NCI-H146 treated with DMSO at 0.1 percent for 48 hours (cell line): Measurements from ENCODE around the gene RALBP1.
"Not testable (repeated sequence)": the region's sequence is repeated elsewhere in the genome, so short reads cannot be mapped to it uniquely, and the experiment has no call there.

Experiments
- DNase-seq: peaks from one replicate; lab custom pipeline; 2025; ENCODE audit not compliant: unreplicated experiment; lab: John Stamatoyannopoulos, UW

RALBP1 gene

DNA sequence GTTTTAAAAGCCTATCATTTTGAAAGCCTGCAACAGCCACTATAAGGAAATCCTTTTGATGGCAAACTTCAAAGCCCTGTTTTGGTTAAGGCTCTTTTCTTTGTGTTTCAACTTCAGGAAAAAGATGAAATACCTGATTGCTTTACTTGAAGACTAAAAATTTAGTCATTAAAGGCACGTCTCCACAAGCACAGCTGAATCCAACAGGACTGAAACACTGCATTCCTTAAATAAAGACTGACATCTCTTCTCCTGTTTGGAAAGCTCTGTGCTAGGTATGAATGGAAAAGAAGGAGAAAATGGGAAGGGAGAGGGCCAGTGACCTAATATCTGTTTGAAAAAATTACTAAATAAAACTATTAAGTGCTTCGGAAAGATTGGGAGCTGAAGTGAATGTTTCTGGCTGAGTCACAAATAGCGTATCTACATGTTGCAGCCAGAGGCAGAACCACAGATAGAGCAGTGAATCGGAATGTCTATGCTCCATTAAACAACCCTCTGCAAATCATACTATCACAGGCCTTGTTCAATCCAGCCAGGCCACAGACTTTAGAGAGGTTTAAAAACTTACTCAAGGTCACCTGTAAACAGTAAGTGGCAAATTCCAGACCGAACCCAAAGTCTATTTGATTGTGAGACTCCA, 21.1 kb upstream of the RALBP1 start:
- DNase-seq, result no peak

DNA sequence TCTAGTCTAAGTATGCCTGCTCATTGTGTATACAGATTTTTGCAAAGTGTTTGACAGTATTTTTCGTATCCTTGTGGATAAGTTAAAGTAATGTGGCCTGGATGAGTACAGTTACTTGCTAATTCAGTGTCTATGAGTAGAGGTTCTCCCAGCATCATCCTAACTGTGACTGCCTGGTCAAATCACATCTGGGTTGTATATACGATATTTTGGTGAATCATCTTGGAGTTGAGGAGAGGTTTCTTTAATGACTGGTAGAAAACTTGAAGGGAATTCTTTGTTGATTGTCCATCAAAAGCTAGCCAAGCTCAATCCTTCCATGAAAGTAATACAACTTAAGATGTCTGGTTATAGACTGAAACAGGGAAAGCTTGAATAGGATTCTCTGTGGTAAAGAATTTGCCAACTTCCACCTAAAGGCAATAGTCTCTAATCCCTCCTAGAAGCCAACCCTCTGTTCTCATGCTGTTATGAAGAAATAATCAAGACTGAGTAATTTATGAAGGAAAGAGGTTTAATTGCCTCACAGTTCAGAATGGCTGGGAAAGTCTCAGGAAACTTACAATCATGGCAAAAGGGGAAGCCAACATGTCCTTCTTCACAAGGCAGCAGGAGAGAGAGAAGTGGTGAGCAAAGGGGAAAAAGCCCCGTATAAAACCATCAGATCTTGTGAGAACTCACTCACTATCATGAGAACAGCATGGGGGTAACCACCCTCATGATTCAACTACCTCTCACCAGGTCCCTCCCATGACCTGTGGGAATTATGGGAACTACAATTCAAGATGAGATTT, 19.4 kb upstream of the RALBP1 start:
- DNase-seq, result no peak

DNA sequence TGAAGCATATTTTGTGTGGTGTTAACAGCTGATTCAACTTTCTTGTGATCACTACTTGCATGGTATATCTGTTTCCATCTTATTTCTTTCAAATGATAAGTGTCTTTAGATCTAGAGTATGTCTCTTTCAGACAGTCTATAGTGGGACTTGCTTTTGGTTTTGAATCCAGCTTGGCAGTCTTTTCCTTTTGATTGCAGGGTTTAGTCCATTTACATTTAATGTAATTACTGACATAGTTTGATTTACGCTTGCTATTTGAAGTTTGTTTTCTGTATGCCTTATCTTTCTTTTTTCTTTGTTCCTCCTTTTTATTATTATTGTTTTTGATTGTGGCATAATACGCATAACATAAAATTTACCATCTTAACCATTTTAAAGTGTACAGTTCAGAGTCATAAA, 9.2 kb upstream of the RALBP1 start:
- DNase-seq, result no peak

DNA sequence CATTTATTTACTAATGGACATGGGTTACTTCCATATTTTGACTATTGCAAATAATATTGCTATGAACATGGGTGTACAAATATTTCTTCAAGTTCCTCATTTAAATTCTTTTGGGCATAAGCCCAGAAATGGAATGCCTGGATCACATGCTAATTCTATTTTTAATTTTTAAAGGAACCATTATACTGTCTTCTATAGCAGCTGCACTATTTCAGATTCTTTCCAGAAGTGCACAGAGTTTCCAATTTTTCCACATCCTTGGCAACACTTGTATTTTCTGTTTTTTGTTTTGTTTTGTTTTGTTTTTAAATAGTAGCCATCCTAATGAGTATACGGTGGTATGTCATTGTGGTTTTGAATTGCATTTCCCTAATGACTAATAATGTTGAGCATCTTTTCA, 8.5 kb upstream of the RALBP1 start:
- DNase-seq, result no peak

DNA sequence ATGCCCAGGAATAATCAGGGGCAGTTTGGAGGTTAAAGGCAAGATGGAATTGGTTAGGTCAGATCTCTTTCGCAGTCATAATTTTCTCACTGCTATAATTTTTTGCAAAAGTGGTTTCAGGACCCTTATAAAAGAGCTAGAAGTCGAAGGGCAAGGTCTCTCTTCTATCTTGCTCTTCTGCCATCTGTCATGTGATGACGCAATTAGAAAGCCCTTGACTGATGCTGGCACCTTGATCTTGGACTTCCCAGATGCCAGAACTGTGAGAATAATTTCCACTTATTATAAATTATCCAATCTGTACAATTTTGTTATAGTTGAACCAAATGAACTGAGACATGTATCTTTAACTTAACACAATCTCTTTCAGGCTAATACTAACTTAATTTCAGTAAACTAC, 6.3 kb upstream of the RALBP1 start:
- no peak for DNase-seq

DNA sequence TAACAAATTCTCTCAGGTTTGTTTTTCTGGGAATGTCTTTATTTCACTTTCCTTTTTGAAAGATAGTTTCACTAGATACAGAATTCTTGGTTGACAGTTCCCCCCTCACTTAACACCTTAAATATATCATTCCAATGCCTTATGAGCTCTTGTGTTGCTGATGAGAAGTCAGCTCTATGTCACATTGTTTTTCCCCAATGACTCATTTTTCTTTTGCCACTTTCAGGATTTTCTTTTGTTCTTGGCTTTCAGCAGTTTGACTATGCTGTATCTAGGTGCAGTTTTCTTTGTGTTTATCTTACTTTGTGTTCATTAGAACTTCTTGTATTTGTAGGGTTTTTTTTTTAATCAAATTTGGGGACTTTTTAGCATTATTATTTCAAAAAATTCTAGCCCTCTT, 5.6 kb upstream of the RALBP1 start:
- DNase-seq, result no peak

DNA sequence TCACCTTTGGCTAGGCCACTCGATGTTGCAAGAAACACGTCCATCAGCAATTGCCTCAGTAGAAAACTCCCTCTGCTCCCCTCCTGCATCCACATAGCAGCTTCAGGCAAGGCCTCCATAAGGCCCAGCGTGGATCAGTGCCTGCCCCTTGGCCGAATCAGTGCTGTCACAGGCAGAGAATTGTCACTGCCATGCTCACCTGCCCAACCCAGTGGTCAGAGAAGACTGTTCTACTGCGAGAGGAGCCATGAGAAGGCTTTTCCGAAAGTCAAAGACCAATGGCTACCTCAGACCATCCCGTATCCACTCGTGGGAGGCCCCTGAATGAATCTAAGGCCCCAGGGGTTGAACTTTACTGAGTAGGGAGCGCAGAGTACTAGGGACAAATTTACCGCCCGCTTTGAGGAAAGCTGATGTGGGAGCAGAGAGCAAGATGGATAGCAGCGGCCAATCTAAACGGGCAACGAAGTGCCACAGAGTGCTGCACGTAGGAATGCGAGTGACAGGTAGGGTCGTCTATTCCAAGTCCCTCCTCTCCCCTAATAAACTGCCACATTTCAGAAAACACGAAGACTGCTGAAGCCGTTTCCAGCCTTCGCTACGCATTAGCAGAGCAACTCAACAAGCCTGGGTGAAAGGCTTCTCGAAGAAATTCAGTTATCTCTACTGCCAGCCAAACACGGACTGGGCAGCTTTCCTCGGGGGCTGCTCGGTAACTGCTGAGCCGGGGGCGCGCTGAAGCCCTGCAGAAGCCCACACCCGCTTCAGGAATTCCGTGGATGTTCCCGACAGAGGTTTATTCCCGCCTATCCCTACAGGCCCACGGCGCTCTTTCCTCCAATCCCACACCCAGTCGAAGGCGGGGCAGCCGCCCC, 968 bp upstream of the RALBP1 start:
- DNase-seq, result peak; percentile 96

DNA sequence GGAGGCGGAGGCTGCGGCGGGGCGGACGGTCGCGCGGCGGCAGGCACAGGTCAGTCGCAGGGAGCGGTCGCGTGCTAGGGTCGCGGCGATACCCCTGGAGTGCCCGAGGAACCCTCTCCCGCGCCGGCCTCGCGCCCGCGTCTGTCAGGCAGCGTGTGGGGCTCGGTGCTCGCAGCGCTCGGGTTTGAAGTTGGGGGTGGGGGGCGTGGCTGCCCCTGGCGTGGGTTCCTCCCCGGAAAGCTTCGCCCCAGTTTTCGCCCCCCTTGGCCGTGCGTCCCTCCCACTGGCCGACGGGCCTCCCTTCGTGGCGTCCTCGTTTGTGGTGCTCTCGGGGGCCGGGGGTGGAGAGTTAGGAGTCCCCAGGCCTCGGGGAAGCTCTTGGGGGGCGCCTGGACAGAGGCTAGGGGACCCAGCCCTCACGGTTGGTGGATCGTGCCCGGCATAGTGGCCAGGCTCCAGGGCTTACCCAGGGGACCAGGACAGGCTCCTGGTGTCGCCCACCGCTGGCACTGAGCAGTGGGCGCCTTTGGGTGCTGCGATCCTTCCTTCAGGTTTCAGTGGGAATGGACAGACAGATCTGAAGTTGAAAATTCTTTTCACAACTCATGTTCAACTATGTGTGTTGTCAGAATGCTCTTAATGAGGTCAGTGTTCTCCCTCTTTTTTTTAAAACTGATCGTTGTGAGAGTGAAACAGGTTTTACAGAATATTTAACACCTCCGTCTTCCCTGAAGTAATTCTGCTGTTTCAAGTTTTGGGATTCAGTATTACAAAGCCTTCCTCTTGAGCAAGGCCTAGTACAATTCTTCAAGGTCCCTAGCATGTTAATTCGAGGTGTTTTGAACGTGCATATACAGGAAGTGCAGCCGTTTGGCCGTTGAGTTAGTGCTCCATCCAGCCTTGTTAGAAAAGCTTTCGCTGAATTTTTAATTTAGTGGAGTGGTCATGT, 604 bp downstream of the RALBP1 start:
- no peak for DNase-seq

DNA sequence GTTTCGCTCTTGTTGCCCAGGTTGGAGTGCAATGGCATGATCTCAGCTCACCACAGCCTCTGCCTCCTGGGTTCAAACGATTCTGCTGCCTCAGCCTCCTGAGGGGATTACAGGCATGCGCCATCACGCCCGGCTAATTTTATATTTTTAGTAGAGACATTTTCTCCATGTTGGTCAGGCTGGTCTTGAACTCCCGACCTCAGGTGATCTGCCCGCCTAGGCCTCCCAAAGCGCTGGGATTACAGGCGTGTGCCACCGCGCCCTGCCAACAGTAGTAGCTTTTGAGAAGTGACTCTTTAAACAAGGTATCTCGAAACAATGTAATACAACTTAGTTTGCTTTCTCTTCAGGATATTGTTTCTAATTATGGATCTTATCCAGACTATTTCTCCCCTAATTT, 1.6 kb downstream of the RALBP1 start:
- not testable (repeated sequence) for DNase-seq

DNA sequence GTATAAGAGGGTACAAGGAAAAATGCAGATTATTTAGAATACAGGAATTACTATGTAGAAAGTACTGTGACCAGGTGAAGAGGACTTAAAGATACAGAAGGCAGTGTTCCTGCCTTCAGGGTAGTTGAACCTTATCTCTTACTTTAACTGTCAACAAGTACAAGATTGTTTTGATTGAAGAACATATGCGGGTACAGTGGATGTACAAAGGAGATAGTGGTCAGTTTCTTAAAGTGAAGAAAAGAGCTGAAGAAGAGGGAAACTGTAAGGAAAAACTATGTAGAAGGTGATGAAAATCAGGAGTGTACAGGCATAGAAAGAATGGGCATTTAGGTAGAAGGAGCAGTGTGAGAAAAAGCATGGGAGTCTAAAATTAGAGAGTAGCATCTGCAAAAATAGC, 2.2 kb downstream of the RALBP1 start:
- no peak for DNase-seq

DNA sequence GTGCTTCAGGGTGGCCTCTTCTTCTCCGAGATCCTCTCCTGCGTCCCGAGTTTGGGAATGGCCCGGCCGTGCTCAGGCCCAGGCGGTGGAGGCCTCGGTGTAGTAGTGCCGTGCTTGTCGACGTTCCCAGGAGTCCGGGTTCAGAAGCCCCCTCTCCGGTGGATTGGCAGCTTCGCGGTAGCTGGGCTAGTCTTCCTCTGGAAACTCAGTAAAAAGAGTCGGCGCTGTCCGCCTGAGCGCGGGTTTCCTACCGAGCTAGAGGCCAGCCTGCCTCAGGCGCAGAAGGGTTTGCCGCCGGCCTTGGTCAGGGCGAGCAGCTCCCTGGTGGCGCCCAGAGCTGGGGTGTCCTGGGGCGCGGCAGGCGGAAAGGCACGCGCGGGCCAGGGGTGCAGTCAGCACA, 3.2 kb downstream of the RALBP1 start:
- no peak for DNase-seq

DNA sequence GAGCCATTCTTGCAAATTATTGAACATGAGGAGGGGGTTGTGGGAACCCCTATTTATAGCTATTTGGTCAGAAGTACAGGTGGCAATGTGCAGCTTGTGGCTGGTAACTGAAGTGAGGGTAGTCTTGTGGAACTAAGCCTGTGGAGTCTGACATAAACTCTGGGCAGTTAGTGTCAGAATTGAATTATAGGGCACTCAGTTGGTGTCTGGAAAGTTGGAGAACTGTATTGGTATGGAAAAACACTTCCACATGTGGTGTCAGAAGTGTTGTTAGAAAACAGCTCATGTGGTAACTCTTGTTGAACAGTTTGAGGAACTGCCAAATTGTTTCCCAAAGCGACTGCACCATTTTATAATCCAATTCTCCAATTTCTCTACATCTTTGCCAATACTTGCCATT, 7.5 kb downstream of the RALBP1 start:
- no peak for DNase-seq

DNA sequence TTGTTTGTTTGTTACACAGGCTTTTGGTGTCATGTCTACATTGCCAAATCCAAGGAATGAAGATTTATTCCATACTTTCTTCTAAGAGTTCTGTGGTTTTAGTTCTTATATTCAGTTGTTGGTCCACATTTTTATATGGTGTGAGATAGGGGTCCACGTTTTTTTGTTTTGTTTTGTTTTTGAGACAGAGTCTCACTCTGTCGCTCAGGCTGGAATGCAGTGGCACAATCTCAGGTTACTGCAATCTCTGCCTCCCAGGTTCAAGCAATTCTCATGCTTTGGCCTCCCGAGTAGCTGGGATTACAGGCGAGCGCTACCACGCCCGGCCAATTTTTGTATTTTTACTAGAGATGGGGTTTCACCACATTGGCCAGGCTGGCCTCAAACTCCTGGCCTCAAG, 8.2 kb downstream of the RALBP1 start:
- DNase-seq, result no peak

DNA sequence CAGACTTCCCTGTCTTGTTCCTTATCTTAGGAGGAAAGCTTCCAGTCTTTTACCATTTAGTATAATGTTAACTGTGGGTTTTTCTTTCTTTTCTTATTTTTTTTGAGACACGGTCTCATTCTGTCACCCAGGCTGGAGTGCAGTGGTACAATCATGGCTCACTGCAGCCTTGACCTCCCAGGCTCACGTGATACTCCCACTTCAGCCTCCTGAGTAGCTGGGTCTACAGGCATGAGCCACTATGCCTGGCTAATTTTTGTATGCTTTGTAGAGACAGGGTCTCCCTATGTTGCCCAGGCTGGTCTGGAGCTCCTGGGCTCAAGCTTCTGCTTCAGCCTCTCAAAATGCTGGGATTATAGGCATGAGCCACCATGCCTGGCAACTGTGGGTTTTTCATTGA, 9.5 kb downstream of the RALBP1 start:
- not testable (repeated sequence) for DNase-seq

DNA sequence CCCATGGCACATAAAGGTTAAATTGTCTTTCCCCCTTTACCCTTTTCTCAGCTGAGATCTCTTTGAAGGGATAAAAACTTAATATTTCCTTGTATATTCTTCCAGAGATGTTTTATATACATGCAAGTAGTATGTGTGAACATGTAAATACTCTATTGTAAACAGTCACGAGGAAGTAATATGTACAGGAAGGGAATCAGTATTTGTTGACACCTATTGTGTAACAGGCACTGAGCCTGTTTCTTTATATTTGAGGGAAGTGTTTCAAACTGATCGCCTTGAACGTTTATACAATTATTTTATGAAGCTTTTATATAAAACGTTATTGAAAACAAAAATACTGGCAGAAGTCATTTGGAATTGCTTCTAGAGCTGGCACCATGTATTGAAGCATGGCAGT, 13.2 kb downstream of the RALBP1 start:
- DNase-seq, result no peak

DNA sequence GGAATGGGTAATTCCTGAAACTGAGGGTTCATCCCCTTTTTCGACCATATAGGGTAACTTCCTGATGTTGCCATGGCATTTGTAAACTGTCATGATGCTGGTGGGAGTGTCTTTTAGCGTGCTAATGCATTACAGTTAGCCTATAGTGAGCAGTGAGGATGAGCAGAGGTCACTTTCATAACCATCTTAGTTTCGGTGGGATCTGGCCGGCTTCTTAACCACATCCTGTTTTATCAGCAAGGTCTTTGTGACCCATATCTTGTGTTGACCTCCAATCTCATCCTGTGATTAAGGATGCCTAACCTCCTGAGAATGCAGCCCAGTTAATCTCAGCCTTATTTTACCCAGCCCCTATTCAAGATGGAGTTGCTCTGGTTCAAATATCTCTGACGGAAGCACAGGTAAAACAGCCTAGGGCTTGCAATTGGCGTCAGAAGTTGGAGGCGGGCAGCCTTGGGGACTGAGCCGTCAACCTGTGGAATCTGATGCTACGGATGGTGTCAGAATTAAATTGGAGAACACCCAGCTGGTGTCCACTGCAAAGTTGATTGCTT, 19.5 kb downstream of the RALBP1 start:
- no peak for DNase-seq

DNA sequence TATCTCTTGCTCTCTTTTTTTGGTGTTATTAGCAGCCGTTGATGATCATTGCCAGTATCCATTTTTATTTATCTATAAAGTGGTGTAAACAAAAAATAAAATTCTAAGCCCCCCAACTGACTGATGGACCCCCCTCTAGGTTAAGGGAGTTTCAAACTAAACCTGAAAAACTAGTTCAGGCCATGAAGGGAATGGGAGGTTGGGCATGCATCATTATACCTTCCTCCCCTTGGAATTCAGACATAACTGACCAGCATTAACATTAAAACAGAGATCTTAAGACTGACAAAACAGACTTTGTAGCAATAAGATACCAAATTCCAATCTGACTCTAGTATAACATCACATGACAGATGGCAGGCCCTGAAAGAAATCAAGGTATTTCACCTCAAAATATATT, 20.2 kb downstream of the RALBP1 start:
- DNase-seq, result no peak

DNA sequence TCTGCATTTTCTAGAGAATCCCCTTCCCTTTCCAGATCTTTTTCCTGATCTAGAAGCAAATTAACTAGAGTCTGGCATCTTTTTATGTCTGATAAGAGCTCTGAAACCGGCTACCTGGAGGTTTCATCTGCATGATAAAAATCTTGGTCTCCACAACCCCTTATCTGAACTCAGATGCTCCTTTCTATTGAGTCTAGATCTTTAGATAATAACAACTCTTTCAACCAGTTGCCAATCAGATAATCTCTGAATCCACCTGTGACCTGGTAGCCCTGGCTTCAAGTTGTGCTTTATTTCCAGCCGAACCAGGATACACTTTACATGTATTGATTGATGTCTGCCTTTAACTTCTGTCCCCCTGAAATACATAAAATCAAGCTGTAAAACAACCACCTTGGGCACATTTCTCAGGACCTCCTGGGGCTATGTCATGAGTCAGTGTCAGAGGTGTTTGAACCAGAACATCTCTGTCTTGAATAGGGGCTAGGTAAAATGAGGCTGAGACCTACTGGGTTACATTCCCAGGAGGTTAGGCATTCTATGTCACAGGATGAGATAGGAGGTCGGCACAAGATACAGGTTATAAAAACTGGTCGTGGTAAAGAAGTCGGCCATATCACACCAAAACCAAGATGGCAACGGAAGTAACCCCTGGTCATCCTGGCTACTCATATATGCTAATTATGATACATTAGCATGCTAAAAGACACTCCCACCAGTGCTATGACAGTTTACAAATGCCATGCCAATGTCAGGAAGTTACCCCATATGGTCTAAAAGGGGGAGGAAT, 20.8 kb downstream of the RALBP1 start:
- DNase-seq, result no peak

DNA sequence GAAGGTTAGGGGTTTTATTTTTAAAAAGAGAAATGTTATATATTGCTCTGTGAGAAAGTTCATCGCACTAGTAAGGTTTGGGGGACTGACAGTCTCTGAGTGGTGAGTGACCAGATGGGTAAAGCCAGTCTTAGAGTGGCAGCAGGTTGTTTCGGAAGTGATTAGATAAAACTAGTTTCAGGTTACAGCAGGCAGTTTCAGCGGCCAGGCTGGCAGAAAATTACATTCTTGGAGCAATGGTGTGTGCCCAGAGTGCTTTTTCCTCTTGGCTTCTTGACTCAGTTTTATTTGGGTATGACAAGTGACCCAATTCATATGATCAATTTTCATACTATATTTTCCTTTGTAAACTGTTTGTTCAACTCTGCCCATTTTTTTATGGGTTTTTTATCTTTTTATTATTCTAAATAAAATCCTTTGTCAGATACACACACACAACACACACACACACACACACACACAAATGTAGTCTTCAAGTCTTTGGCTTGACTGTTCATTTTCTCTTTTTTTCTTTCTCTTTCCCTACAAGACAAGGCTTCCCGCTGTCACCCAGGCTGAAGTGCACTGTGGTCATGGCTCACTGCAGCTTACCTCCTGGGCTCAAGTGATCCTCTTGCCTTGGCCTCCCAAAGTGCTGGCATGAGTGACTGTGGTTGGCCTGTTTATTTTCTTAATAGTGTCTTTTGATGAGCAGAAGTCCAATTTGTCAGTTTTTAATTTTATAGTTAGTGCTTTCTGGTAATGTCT, 30.9 kb downstream of the RALBP1 start:
- peak; percentile 50 for DNase-seq
